GM12892 (cell line): ENCODE measurements around the gene KLKB1.

Experiments used
- POLR2A ChIP-seq: IDR thresholded peaks from 2 replicates; pipeline ENCODE4 v1.6.1; 2011; ENCODE audit warnings: low read depth, low read length, control low read depth
- POLR2AphosphoS5 ChIP-seq: IDR thresholded peaks from 2 replicates; pipeline ENCODE4 v1.6.1; 2011; ENCODE audit warnings: low read depth, low read length, control low read depth

DNA sequence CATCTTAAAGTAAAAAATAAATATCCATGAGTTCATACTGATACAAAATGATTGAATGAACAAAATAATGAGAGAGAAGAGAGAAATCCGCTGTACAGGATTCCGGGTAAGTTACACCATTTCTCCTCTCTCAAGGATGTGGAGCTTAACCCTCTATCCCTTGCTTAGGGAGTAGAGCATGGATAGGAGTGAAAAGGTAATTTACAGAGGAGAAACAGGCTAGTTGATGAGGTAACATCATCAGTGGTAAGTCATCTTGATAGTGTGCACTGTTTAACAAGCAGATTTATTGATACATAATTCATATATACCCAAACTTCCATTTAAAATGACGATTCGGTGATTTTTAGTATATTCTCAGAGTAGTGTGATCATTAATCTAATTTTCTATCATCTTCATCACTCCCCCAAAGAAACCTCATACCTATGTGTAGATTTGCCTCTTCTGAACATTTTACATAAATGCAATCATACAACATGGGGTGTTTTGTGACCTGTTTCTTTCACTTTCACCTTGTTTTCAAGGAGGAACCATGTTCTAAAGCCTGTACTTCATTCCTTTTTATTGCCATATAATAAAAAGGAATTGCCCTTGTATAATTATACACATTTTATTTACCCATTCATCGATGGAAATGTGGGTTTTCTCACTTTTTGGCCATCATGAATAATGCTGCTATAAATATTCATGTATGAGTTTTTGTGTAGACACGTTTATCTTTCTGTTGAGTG lies 73.5 kb downstream of the KLKB1 start:
- TF ChIP-seq POLR2A (no peak), POLR2AphosphoS5 (no peak)
